Heart left ventricle (tissue), 13 donors: ENCODE data around the gene PRXL2C.

ENCODE experiments used
- POLR2A ChIP-seq, 2 donors: fragments of 450-650 bp; IDR thresholded peaks; one replicate each; pipeline ENCODE4 v1.6.1; 2017; ENCODE audit warnings: antibody characterized with exemption in 2 of 2, mild to moderate bottlenecking in 2 of 2, moderate library complexity in 2 of 2
- TF ChIP-seq, protein P1 (sequence below), 12 donors: fragments of 200-600 bp; sonication (generic) in 4 of 12; IDR thresholded peaks; one replicate each; pipeline versions ENCODE4 v1.5.0 to v1.8.0; 2018 to 2022; ENCODE audit warnings: antibody characterized with exemption in 12 of 12, mild to moderate bottlenecking in 5 of 12
- donor health status: ischemic (EF 13 %, LVEDD 7.1; RV severe dilation, severe dysfunction).
- donor health status: DM: no; HTN: yes; CAD: no.
- donor health status: DM: no; HTN: no; CAD: no.
- donor health status: ischemic (EF 25% LVEDD 6.9; RV normal size, moderate dysfunction).
- donor health status: ischemic (EF 25% LVEDD 5.7; RV mildly dilated, moderate dysfunction).
- donor health status: ischemic (EF 35%, LVEDD 5.7; RV mildly dilated, moderate dysfunction).
- donor health status: nonischemic (EF 11% LVEDD 7.7; RV severe dilation, severe dysfunction).
- donor health status: DM: yes; HTN: yes; CAD: no.
- donor health status: PGD.
- donor health status: ischemic (EF 29% LVEDD 5.4; RV normal size, mild dysfunction).
- donor health status: nonischemic (EF 23%, LVEDD 6.1; RV moderate dilation, normal function).

DNA sequence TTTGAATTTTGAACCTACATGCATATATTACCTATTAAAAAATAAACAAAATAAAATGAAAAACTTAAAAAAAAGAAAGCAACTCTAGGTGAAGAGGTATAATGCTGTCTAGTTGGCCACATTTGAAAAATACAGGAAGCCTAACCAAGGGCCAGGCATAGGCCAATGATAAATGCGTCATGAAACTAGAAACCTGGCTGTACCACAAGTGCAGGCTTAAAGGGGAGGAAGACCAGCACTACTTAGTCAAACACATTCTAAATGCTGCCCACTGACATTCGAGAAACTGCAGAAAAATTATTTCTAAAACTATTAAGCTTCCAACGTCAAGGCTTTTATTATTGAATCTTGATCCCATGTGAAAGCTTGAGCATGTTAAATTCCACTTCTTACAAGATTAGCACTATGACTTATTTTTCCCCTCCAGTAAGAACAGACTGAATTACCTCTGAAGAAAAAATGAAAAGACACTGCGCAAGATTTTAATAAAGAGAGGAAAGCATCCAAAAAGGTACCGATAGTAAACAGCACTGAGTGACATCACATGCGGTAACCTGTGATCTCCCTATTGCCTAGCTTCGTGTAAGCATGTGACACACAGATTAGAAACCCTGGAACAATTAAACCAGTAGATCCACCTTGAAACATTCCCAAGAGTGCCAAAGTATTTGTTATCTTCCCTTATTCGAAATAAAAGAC, 51.7 kb downstream of the PRXL2C start:
- no peak for TF ChIP-seq POLR2A (IDR thresholded peaks at IDR 0.05)
- TF ChIP-seq, protein P1, sequence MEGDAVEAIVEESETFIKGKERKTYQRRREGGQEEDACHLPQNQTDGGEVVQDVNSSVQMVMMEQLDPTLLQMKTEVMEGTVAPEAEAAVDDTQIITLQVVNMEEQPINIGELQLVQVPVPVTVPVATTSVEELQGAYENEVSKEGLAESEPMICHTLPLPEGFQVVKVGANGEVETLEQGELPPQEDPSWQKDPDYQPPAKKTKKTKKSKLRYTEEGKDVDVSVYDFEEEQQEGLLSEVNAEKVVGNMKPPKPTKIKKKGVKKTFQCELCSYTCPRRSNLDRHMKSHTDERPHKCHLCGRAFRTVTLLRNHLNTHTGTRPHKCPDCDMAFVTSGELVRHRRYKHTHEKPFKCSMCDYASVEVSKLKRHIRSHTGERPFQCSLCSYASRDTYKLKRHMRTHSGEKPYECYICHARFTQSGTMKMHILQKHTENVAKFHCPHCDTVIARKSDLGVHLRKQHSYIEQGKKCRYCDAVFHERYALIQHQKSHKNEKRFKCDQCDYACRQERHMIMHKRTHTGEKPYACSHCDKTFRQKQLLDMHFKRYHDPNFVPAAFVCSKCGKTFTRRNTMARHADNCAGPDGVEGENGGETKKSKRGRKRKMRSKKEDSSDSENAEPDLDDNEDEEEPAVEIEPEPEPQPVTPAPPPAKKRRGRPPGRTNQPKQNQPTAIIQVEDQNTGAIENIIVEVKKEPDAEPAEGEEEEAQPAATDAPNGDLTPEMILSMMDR (IDR thresholded peaks at IDR 0.05): no peak
